HG03280 (cell line): ENCODE results near the gene SESN2.

ENCODE experiments used
- ATAC-seq: cut with Tn5 transposase; IDR thresholded peaks from one replicate; pipeline ENCODE4 v1.9.1; 2021; ENCODE audit warnings: mild to moderate bottlenecking, moderate library complexity; ENCODE audit not compliant: unreplicated experiment

Gene SESN2

DNA sequence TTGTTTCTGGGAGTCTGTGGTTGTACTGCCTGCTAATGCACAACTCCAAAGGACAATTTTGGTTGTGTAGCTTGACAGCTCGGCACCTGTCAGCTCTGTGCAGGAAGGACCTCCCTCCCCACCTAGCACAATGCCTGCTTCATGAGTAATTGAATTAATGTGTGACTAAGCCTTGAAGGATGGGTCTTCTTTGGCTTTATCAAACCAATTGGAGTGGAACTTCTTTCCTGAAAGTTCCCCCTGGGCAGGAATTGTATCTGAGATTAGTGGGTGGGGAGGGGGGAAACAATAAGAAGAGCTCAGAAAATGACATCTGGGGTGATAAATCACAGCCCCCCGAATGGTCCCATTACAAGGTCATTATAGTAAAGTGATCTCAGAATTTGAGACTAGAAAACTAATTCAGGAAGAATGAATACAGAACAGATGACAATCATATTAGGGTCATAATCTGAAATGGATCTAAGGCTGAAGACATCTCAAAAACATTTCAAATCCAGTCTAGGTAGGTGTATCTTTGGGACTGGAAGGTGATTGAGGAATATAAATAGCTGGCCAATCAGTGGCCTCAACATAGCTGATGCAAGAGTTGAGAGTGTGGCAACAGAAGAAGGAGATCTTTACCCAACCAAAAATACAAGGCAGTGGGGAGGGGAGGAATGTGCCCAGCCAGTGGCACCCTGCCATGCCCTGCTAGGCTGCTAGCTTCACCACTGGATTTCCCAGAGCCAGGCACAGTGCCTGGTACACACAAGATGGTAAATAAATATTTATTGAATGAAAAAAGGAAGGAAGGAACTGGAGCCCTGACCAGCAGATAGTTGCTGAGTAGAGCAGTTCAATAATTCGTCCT lies 10.1 kb upstream of the SESN2 start:
- ATAC-seq, result no peak

DNA sequence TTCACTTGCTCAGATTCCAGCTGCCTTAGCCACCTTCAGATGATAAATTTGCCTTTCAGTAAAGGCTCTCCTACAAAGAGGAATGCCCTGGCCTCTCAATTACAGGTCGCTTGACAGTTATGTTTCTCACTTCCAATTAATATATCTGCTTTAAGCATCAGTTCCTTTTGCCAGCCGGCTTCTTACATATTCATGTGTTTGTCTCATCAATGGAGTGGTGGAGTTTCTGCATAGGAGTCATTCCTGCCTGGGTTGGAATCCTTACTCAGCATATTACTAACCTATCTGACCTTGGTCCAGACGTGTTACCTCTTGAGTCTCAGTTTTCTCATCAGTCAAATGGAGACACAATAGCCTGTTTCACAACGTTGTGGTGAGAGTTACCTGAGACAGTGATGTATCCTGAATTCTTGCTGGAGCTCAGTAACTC lies 9.4 kb upstream of the SESN2 start:
- no peak for ATAC-seq

DNA sequence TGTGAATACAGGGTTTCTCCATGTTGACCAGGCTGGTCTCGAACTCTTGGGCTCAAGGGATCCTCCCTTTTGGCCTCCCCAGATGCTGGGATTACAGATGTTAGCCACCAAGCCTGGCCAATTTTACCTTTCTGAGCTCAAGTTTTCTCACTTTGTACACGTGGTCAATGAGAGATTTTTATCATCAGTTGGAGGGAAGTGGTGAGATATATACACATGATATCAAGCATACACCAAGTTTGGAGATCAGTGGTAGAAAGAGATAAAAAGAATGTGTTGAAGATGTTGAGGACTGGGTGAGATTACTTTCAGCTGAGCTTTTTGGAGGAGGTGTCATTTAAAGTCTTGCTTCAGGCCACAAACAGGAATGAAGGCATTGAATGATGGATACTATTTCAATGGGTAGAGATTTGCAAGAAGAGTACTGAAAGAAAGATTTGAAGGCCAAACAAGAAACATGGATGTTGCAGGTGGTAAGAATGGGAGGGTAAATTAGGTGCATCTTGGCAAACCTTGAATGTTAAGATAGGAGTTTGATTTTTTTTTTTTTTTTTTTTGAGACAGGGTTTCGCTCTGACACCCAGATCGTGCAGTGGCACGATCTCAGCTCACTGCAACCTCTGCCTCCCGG lies 3.0 kb upstream of the SESN2 start:
- no peak for ATAC-seq

DNA sequence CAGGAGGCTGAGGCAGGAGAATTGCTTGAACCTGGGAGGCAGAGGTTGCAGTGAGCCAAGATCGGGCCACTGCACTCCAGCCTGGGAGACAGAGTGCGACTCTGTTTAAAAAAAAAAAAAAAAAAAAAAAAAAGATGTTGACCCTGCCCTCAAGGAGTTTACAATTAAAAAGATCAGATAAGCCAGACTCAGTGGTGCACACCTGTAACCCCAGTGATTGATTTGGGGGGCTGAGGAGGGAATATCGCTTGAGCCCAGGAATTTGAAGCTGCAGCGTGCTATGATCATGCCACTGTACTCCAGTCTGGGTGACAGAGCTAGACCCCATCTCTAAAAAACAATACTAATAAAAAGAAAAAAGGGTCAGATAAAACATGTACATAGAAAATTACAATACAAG lies 1.6 kb upstream of the SESN2 start:
- no peak for ATAC-seq

DNA sequence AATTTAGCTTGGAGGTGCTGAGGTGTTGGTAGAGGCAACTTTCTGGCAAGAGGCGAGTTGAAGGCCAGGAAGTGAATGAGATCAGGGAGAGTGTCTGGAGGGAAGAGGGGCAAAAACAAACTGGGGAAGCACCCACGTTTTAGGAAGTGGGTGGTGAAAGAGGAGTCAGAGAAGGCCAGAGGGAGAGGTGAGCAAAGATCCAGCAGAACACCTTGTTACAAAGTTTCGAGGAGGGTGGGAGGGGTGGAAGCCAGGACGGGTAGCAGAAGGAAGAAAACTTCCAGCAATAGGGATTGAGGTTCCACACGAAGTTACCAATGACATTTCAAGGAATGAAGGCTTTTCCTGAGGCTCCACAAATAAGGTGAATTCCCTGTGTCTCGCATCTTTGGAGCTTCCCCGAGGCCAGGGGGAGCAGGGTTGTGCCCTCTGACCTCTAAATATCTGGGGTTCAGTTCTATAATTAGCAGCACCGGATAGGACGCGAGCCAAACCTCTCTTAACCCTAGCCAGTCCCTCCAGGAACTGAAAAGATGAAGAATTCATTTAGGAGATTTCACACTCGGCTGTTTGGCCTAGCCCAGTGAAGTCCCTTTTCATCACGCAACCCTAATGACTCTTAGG lies 578 bp upstream of the SESN2 start:
- ATAC-seq, result no peak

DNA sequence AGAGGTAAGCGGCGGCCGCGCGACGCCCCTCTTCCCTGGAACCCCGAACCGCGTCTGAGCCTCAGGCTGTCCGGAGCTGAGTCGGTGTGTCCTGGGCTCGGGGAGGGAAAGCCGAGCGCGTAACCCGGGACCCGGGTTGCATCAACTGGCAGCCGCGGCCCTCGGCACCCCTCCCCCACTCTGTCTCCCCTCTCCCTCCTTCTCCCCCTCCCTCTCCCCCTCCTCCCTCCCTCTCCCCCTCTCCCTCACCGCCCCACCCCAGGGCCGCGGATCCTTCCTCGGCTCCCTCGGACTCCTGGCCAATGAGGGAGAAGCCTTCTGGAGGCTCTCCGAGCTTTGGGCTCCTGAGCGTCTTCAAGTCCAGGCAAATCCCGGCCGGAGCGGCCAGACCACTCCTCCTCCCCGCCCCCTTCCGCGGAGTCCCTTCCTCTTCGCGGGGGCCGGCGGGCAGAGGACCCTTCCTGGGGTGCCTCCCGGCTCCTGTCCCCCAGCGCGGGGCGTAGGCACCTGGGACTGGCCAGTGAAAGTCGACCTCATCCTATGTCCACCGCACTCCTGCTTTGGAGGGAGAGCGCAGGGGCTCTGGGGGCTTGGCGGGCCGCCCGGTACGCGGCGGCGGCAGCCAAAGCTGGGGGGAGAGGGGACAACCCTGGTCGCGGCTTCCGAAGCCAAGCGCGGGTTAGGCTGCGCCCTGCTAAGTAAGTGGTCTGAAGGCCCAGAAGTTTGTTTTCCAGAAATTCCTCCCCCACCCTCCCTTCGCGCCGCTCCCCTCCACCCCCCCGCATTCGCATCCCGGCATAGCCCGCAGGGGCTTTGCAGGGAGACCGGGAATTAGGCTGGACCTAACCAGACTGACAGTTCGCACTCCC lies 850 bp downstream of the SESN2 start:
- no peak for ATAC-seq

DNA sequence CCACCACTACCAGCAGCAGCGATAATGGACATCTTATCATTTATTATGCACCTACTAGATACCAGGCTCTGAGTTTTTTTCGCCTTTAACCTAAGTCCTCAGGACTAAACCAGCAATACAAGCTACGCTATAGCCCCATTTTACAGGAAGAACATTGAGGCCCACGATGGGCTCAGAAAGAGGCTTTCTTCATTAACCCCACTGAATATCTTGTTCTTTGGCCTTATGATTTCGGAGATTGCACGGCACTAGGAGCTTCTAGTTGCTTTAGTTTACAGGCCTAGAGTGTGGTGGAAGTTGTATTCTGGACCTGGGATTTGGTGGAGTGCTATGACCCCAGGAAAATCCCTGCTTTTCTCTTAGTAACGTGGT lies 1.5 kb downstream of the SESN2 start:
- ATAC-seq, result no peak

DNA sequence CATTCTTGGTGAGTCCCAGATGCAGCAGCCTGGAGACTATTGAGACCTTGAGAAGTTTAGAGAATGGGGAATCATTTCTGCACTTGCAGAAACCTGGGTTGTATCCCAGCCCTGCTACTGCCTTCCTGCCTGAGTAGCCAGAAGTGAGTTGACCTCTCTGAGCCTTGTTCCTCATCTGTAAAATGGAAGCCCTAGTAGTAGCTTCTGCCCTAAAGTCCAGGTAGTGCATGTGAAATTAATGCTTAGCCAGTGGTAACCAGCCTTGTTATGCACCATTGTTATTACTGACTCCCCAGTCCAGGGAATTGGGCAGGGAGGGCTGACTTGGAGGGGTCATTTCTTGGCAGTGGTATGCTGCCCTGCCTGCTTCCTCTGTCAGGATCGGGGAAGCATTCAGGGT lies 5.6 kb downstream of the SESN2 start:
- no peak for ATAC-seq

DNA sequence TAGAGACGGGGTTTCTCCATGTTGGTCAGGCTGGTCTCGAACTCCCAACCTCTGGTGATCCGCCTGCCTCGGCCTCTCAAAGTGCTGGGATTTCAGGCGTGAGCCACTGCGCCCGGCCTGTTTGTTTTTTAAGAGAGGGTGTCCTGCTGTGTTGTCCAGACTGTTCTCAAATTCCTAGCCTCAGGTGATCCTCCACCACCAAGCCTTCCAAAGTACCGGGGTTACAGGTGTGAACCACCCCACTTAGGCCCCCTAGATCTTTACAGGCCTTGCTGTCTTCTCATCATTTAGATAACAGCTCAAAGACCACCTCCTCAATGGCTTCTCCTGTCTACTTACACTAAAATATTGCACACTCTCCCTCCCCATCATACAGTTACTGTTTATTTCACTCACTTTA lies 6.3 kb downstream of the SESN2 start:
- ATAC-seq, result no peak

DNA sequence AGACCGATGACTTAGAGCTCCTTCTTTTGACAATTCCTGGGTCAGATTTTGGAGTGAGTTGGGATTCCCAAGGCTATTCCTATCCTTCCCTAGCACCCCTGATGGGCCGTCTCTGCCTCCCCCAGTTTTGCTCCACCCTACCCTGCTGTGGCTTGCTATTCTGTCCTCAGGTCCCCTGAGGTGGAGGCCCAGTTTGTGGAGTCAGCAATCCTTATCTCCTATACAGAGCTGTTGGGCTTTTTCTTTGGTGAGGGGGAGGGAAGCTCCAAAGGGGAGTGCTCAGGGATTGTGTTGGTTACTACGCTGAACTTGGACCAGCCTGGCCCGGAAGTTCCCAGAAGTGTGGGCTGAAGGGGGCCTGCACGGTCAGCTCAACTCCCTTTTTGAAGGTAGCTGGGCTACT lies 7.6 kb downstream of the SESN2 start:
- ATAC-seq, result no peak

DNA sequence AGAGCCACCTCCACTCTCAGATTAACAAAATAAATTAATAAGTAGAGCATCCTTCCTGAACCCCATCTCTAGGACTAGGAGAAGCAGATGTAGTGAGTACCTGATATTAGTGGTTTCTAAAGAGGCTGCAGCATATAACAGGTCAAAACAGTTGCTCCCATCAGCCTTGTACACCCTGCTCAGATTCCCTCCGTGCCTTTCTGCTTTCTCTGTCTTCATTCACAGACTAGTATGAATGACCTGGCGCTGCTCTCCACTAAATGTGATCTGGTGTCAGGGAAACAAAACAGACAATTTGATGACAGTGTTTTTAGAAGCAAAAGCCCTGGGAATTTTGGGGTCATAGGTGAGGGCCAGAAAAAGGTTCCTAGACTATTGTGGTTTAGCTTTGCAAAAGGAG lies 8.3 kb downstream of the SESN2 start:
- no peak for ATAC-seq

DNA sequence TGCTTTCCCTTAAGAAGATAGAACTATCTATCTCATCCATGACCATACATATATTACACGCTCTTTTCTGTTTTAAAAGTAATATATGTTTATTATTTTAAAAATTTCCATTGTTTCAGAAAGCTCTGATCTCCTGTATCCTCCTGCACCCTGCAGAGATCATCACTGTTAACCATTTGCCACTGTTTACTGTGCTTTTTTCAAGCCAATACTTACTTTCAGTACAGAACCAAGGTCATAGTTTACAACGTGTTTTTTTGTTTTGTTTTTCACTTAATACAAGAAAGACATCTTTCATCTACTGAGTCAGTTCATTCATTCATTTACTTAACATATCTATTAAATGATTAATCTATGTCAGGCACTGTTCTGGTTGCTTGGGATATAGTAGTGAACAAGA lies 10.2 kb downstream of the SESN2 start:
- ATAC-seq, result no peak

DNA sequence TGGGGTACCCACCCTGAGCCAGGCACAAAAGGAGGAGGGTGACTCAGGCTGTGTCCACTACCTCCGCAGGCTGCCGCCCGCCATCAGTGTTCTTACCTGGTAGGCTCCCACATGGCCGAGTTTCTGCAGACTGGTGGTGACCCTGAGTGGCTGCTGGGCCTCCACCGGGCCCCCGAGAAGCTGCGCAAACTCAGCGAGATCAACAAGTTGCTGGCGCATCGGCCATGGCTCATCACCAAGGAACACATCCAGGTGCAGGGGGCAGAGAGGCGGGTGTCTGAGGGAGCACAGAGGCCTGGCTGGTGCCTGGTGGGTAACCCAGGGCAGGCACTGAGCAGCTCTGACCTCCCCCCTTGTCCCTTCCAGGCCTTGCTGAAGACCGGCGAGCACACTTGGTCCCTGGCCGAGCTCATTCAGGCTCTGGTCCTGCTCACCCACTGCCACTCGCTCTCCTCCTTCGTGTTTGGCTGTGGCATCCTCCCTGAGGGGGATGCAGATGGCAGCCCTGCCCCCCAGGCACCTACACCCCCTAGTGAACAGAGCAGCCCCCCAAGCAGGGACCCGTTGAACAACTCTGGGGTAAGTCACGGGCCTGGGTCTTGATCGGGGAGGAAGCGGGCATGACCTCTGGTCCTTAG lies 13.0 kb downstream of the SESN2 start:
- no peak for ATAC-seq

DNA sequence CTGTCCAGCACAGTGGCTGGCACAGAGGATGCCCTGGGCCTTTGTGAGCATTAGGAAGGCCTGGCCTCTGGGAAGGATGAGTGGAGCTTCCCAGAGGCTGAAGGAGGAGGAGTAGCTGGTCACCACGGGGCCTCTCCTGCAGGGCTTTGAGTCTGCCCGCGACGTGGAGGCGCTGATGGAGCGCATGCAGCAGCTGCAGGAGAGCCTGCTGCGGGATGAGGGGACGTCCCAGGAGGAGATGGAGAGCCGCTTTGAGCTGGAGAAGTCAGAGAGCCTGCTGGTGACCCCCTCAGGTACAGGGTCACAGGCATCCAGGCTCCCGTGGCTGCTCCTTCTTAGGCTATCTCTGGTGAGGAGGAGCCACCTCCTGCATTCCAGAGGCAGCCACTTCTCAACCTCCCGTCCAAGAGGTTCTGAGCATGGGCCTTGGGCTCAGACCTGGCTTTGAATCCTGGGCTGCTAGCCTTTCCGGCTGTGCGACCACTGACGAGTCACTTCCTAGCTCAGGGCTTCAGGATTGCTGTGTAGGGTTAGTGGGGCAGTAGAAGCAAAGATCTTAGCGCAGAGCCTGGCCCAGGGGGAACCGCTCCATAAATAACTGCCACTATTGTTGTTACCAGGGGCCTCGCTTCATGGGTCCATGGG lies 14.0 kb downstream of the SESN2 start:
- no peak for ATAC-seq

DNA sequence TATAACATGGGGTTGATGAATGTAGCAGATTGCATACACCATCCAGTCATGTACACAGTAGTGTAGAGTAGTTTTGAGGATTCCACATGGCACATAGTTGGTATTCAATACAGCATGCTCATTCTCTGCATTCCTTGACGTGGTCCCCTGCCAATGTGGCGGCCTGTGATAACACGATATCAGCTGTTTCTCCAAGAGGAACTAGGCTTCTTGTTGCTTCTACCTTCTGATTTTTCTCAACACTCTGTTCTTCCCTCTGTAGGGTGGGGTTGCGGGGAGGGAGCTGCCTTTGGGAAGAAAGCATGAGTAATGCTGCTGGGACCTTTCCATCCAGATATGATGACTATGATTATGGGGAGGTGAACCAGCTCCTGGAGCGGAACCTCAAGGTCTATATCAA lies 19.4 kb downstream of the SESN2 start:
- ATAC-seq, result no peak

DNA sequence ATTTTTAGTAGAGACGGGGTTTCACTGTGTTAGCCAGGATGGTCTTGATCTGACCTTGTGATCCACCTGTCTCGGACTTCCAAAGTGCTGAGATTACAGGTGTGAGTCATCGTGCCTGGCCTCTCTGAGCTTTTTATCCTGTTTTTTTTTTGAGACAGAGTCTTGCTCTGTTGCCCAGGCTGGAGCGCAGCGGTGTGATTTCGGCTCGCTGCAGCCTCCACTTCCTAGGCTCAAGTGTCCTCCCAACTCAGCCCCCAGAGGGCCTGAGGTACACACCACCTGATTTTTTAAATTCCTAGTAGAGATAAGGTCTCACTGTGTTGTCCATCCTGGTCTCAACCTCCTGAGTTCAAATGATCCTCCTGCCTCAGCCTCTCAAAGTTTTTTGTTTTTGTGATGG lies 20.4 kb downstream of the SESN2 start:
- no peak for ATAC-seq

DNA sequence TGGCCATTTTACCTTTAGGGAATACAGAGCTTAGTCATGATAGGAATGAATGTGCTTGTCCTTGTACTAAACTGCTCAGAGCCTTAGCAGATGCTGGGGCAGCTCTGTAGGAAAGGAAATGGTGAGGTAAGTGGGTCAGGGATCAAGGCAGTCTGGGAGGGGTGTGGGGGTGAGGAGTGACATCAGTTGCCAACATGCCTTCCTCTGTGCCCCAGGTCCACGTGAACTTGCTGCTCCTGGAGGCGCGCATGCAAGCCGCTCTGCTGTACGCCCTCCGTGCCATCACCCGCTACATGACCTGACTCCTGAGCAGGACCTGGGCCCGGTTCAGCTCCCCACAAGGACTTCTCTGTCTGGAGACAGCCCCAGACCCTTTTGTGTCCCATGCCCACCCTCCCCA lies 21.2 kb downstream of the SESN2 start:
- no peak for ATAC-seq

DNA sequence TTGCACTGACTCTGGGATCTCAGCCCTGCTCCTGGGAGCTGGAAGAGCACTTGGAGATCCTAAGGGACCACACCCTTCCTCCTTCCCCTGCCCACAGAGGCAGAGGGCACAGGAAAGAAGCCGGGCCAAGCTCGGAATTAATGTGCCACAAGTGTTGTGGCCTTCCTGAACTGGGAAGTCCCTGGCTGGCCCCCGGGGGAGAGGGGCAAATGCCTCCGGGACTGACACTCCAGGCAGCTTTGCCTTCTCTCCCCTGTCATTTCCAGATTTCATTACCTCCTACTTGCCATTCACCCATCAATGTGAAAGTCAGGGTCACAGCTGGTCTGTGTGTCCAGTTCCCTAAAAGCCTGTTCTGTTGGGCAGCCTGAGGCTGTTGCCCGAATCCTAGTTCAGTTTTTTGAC lies 21.7 kb downstream of the SESN2 start:
- ATAC-seq, result no peak

DNA sequence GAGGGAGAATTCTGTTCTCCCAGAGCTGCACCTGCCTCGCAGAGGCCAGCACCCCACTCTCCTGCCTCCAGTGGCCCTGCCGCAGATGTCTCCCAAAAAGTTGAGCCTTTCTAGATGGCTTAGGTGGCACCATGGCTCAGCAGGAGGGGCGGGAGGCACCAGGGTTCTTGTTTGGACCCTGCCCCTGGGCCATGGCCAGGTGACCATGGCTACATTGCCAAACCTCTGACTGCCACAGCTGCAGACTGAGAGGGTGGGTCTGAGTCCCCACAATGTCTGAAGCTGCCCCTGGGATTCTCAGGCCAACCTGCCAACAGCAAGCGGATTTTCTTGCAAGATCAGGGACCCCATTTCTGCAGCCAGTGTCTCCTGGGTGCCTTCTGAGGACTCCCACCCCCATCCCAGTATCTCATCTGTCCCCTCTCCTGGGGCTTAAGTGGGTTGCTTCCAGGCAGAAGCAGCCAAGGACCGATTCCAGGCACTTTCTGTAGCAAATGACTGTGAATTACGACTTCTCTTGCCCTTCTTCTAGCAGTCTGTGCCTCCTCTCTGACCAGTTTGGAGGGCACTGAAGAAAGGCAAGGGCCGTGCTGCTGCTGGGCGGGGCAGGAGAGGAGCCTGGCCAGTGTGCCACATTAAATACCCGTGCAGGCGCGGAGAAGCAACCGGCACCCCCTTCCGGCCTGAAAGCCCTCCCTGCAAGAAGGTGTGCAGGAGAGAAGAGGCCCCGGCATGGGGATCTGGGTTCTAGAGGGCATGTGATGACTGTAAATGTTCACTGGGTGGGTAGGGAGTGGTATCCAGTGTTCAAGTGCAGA lies 22.5 kb downstream of the SESN2 start:
- ATAC-seq, result no peak
